A673 (cell line): ENCODE results near the gene DEFB112. TPM values are rescaled to one million over a fixed set of nuclear protein-coding genes. Genes with fewer than 3 reads are reported as not detected.

Experiments used
- Bru-seq: library from RNA; stranded (reverse); fragments of 400-500 nt; gene quantifications from one replicate; lab custom pipeline; 2021; lab: Mats Ljungman, UMichigan
- BruChase-seq, 2 experiments: library from RNA; stranded (reverse); fragments of 400-500 nt; gene quantifications; one replicate each; lab custom pipeline; 2021; lab: Mats Ljungman, UMichigan
- BruUV-seq: library from RNA; stranded (reverse); fragments of 400-500 nt; replicated peaks from 2 replicates; lab custom pipeline; 2021; lab: Mats Ljungman, UMichigan
- CTCF ChIA-PET: fragments of 300-600 bp; sonication (Branson Sonifier 250); formaldehyde crosslinking; loops from one replicate; lab custom pipeline; 2022; ENCODE audit warnings: antibody characterized with exemption; lab: Charles Lee
- POLR2A ChIA-PET: fragments of 300-600 bp; sonication (Branson Sonifier 250); formaldehyde crosslinking; loops from one replicate; lab custom pipeline; 2022; ENCODE audit warnings: antibody characterized with exemption; ENCODE audit not compliant: low non-redundant PET; lab: Charles Lee
- DNase-seq: peaks from one replicate; pipeline ENCODE4 v3.0.0-alpha.2; 2015; ENCODE audit warnings: low spot score
- H3K27ac ChIP-seq: fragments of 200-600 bp; sonication (generic); 2 replicates; pipeline ENCODE4 v1.5.1; 2016; ENCODE audit warnings: mixed run types, low read depth, mild to moderate bottlenecking, mixed read lengths, antibody characterized with exemption, low read length; ENCODE audit not compliant: poor library complexity, severe bottlenecking
- H3K27me3 ChIP-seq: fragments of 200-600 bp; sonication (generic); replicated peaks from 2 replicates; pipeline ENCODE4 v1.6.1; 2017; ENCODE audit warnings: mixed run types, low read depth, mild to moderate bottlenecking, mixed read lengths, antibody characterized with exemption, low read length; ENCODE audit not compliant: insufficient read depth, poor library complexity
- H3K36me3 ChIP-seq: fragments of 200-600 bp; sonication (generic); 2 replicates; pipeline ENCODE4 v1.6.1; 2016; ENCODE audit warnings: mixed run types, mild to moderate bottlenecking, mixed read lengths, antibody characterized with exemption, low read length; ENCODE audit not compliant: insufficient read depth, poor library complexity, severe bottlenecking
- H3K4me1 ChIP-seq: fragments of 200-600 bp; sonication (generic); 2 replicates; pipeline ENCODE4 v1.6.1; 2017; ENCODE audit warnings: mixed run types, mild to moderate bottlenecking, mixed read lengths, antibody characterized with exemption, low read length; ENCODE audit not compliant: insufficient read depth, poor library complexity, severe bottlenecking
- H3K4me3 ChIP-seq: fragments of 200-600 bp; sonication (generic); 2 replicates; pipeline ENCODE4 v1.5.1; 2016; ENCODE audit warnings: low read depth, mixed run types, mild to moderate bottlenecking, mixed read lengths, low read length; ENCODE audit not compliant: poor library complexity, severe bottlenecking
- H3K9me3 ChIP-seq: fragments of 200-600 bp; sonication (generic); 2 replicates; pipeline ENCODE4 v1.6.1; 2016; ENCODE audit warnings: mixed run types, low read depth, mild to moderate bottlenecking, mixed read lengths, antibody characterized with exemption, low read length; ENCODE audit not compliant: poor library complexity, severe bottlenecking
- CTCF ChIP-seq: fragments of 300-800, 200-600 bp; sonication (generic); conservative IDR thresholded peaks from 2 replicates; pipeline ENCODE4 v1.5.1; 2017; ENCODE audit warnings: low read depth, mild to moderate bottlenecking, antibody characterized with exemption, low read length, moderate library complexity, mixed read lengths
- EZH2 ChIP-seq: fragments of 200-600 bp; sonication (generic); IDR thresholded peaks from 2 replicates; pipeline ENCODE4 v1.6.1; 2017; ENCODE audit warnings: borderline replicate concordance, low read depth, mild to moderate bottlenecking, mixed read lengths, antibody characterized with exemption, low read length; ENCODE audit not compliant: poor library complexity, severe bottlenecking
- intact Hi-C: fragments of 100-400 bp; cut with micrococcal nuclease; formaldehyde crosslinking; loops from one replicate; pipeline ENCODE4 v1.10.0; 2022; ENCODE audit not compliant: unreplicated experiment
- long read RNA-seq: library from polyadenylated mRNA; stranded (forward); transcript quantifications from one replicate; pipeline ENCODE4 v2.0.0, GENCODE V29; 2022
- total RNA-seq: library from RNA; stranded (reverse); gene quantifications from 2 replicates; pipeline ENCODE4 v1.2.3, GENCODE V29; 2021

DEFB112 gene
- total RNA-seq (not detected in 2 replicates), Bru-seq, nascent RNA (not detected), BruChase-seq, experiment 1, labeled RNA remaining after a 2-hour chase (not detected), BruChase-seq, experiment 2, labeled RNA remaining after a 6-hour chase (not detected)
- long read RNA-seq, result 0 reads

GRCh38 chr6:50049829-50050228 is at the start of gene DEFB112:
DEFB112 (minus strand) TSS chr6:50049929; CDS start chr6:50049869, 60 bp downstream.
- POLR2A ChIA-PET, result no interaction called here
- H3K4me3 ChIP-seq, result no peak within 1 kb of the TSS
- intact Hi-C loops, result no loop called here
- H3K9me3 ChIP-seq, result no peaks in the 10 kb centered on the region
- TF ChIP-seq EZH2, result no peak
- no peak for TF ChIP-seq CTCF
- DNase-seq, result no peak
- H3K27ac ChIP-seq, result no peak within 1 kb of the TSS
- no TSS peak for BruUV-seq
- peaks cover 23% of the 10 kb centered on the region for H3K27me3 ChIP-seq
- H3K36me3 ChIP-seq, result no peaks in the 10 kb centered on the region
- H3K4me1 ChIP-seq, result no peaks in the 10 kb centered on the region
- CTCF ChIA-PET, result interaction anchor here (0.6 kb wide), 1 partner anchor 182 kb away, joined by 17 read pairs; no protein-coding TSS in a partner anchor

DNA sequence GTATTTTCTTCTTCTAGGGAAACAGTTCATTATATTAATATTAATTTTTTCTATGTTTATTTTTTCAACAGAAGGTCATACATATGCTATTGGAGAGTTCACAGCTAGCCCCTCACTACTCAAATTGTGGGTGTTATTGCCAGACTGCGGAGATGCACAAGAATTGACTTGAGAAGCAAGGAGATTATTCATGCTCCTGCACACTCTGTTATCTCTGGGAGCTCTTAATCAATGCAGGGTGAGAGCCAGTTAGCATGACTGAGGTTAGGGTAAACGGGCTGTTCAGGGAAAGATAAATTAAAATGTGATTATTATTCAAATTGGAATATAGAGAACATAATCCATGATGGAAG is 48.9 kb upstream of the DEFB112 start:
- no peak for TF ChIP-seq EZH2
- no peak for TF ChIP-seq CTCF
- Histone ChIP-seq H3K36me3 (no peaks in the 10 kb centered on the region), H3K27me3 (peaks cover 48% of the 10 kb centered on the region), H3K4me1 (no peaks in the 10 kb centered on the region), H3K9me3 (no peaks in the 10 kb centered on the region), H3K4me3 (no peak overlapping the region), H3K27ac (no peak overlapping the region)
- ChIA-PET POLR2A (no interaction called here), CTCF (no interaction called here)
- BruUV-seq, result no TSS peak
- DNase-seq, result no peak
- intact Hi-C loops, result no loop called here

DNA sequence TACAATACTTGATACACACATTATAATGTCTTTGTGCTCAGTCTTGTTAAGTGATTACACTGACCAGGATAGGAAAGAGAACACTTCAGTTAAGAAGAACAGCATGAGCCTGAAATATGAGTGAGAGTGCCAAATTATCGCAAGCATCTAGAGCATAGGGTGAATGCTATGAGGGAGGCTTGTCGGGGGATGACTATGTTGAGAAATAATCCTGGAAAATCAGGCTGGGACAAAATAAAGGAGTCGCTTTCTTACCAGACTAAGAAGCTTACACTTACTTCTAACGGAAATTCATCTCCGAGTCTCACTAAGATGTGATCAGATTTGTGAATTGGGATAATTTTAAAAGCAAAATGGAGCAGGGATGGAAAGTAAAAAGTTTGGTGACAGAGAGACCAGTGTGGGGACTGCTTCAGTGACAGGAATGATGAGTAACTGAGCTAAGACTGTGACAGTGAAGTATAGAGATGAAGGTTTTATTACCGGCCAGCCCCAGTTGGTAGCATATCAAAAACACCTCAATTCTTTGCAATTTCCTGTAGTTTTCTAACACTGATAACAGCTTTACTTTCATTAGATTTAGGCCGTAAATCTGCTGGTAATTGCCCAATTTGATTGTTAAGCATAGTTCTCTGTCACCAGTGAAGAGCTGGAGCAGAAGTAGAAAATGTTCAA is 48.4 kb upstream of the DEFB112 start:
- ChIA-PET CTCF (no interaction called here), POLR2A (no interaction called here)
- Histone ChIP-seq H3K36me3 (no peaks in the 10 kb centered on the region), H3K27me3 (peaks cover 48% of the 10 kb centered on the region), H3K9me3 (no peaks in the 10 kb centered on the region), H3K27ac (no peak overlapping the region), H3K4me3 (no peak overlapping the region), H3K4me1 (no peaks in the 10 kb centered on the region)
- no peak for DNase-seq
- intact Hi-C loops, result no loop called here
- no TSS peak for BruUV-seq
- no peak for TF ChIP-seq CTCF
- TF ChIP-seq EZH2, result no peak
